Tibial artery (tissue), 4 donors: Measurements from ENCODE around the gene GAPVD1.

Source experiments
- DNase-seq, 2 donors: peaks; one replicate each; pipeline ENCODE4 v3.0.0-alpha.2; 2019
- H3K27ac ChIP-seq, 2 donors: fragments of 200-600 bp; sonication (generic) in 1 of 2; 1 replicate in 1 of 2; 2 replicates in 1 of 2; pipeline ENCODE4 v1.5.1; 2018 to 2019; ENCODE audit warnings: mild to moderate bottlenecking in 1 of 2
- H3K27me3 ChIP-seq, 2 donors: fragments of 200-600 bp; sonication (generic) in 1 of 2; one replicate each; pipeline versions ENCODE4 v1.5.1 to v1.6.0; 2016 to 2019
- H3K36me3 ChIP-seq, 3 donors: fragments of 200-600 bp; sonication (generic) in 2 of 3; one replicate each; pipeline ENCODE4 v1.5.1; 2016 to 2019; ENCODE audit warnings: mild to moderate bottlenecking in 2 of 3
- H3K4me1 ChIP-seq, 4 donors: fragments of 200-600 bp; sonication (generic) in 2 of 4; 1 replicate in 3 of 4; 2 replicates in 1 of 4; pipeline ENCODE4 v1.5.1; 2016 to 2019
- H3K4me3 ChIP-seq, 2 donors: fragments of 200-600 bp; sonication (generic) in 1 of 2; 1 replicate in 1 of 2; 2 replicates in 1 of 2; pipeline ENCODE4 v1.5.1; 2018 to 2019; ENCODE audit warnings: mild to moderate bottlenecking in 2 of 2
- H3K9me3 ChIP-seq, 3 donors: fragments of 200-600 bp; sonication (generic) in 1 of 3; one replicate each; pipeline ENCODE4 v1.5.1; 2016 to 2019
- intact Hi-C: fragments of 100-400 bp; cut with DNase I; formaldehyde crosslinking; loops from one replicate; pipeline ENCODE4 v1.15.0; 2023; ENCODE audit warnings: low total_unique reads
- TF ChIP-seq, protein P1 (sequence below), 2 experiments: fragments of 200-600 bp in 1 of 2; fragments of 450-650 bp in 1 of 2; IDR thresholded peaks; one replicate each; pipeline ENCODE4 v1.5.1; 2017 to 2019; ENCODE audit warnings: antibody characterized with exemption in 2 of 2, mild to moderate bottlenecking in 1 of 2, moderate library complexity in 1 of 2

The GAPVD1 gene

DNA sequence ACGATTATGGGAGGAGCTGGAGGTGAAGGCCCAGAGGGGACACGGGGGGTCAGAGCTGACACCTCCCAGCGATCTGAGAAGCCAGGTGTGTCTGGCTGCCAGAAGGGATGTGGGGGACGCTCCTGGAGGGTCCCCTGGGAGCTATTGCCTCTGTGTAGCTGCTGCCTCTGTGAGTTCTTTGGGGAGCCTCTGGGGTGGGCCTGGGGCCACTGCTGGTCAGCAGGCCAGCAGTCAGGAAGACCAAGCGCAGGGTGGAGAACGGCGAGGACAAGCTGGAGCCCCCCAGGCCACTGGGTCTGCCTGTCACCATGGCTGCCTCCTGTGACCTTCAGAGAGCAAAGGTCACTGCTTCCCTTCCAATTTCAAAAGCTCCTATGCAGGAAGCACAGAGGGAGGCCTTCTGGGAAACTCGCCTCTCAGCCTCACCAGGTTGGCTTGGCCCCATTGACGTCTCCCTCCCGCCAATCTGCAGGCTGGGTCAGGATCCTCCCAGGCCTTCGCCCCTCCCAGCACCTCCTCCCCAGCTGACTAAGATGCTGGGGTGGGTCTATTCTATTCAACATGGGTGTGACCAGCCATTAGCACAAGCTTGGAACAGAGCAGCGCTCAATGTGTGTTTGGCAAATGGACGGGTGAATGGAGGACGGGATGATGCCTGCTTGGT is 126.4 kb downstream of the GAPVD1 start:
- TF ChIP-seq, protein P1, sequence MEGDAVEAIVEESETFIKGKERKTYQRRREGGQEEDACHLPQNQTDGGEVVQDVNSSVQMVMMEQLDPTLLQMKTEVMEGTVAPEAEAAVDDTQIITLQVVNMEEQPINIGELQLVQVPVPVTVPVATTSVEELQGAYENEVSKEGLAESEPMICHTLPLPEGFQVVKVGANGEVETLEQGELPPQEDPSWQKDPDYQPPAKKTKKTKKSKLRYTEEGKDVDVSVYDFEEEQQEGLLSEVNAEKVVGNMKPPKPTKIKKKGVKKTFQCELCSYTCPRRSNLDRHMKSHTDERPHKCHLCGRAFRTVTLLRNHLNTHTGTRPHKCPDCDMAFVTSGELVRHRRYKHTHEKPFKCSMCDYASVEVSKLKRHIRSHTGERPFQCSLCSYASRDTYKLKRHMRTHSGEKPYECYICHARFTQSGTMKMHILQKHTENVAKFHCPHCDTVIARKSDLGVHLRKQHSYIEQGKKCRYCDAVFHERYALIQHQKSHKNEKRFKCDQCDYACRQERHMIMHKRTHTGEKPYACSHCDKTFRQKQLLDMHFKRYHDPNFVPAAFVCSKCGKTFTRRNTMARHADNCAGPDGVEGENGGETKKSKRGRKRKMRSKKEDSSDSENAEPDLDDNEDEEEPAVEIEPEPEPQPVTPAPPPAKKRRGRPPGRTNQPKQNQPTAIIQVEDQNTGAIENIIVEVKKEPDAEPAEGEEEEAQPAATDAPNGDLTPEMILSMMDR (IDR thresholded peaks at IDR 0.05), result no peak
- Histone ChIP-seq H3K27ac (no peak overlapping the region), H3K36me3 (no peaks in the 10 kb centered on the region), H3K4me3 (no peak overlapping the region), H3K9me3 (no peaks in the 10 kb centered on the region), H3K4me1 (no peaks in the 10 kb centered on the region), H3K27me3 (peaks cover 0 to 7% of the 10 kb centered on the region in 2 donors)
- no peak for DNase-seq
- intact Hi-C loops, result no loop called here

DNA sequence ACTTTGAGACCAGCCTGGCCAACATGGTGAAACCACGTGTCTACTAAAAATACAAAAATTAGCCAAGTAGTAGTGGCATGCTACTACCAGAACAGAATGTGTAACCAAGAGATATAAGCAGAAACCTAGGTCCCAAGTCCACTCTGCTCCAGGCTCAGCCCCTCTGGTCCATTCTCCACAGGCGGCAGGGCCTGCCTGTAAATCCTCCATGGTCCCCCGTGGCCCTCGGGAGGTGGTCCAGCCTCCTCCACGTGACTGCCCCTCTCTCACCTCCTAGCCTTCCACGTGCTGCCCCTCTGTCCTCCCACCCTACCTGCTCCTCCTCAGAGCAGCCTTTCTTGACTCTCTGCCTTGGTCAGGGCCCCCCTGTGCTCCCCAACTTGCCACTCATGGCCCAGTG is 127.4 kb downstream of the GAPVD1 start:
- no peak for DNase-seq
- intact Hi-C loops, result no loop called here
- no peaks in the 10 kb centered on the region for H3K9me3 ChIP-seq
- TF ChIP-seq, protein P1 (IDR thresholded peaks at IDR 0.05), result no peak
- H3K27ac ChIP-seq, result no peak overlapping the region
- H3K27me3 ChIP-seq, result peaks cover 0 to 7% of the 10 kb centered on the region in 2 donors
- no peaks in the 10 kb centered on the region for H3K36me3 ChIP-seq
- no peaks in the 10 kb centered on the region for H3K4me1 ChIP-seq
- H3K4me3 ChIP-seq, result no peak overlapping the region

DNA sequence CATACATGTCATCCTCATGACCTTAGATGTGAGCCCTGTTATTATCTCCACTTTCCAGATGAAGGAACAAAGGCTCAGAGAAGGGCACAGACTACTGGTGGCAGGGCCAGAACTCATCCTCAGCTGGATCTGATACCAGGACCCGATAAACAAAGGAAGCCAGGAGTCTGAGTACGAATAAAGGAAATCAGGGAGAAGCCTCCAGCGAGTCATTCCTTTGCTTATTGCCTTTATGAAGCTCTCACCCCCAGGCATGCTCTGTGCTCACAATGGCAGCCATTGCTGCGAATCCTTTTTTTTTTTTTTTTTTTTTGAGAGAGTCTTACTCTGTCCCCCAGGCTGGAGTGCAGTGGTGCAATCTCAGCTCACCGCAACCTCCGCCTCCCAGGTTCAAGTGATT is 130.1 kb downstream of the GAPVD1 start:
- no peak overlapping the region for H3K27ac ChIP-seq
- no peak overlapping the region for H3K4me3 ChIP-seq
- no peaks in the 10 kb centered on the region for H3K9me3 ChIP-seq
- no peaks in the 10 kb centered on the region for H3K4me1 ChIP-seq
- H3K36me3 ChIP-seq, result no peaks in the 10 kb centered on the region
- DNase-seq, result no peak
- intact Hi-C loops, result no loop called here
- H3K27me3 ChIP-seq, result peaks cover 0 to 7% of the 10 kb centered on the region in 2 donors
- TF ChIP-seq, protein P1 (IDR thresholded peaks at IDR 0.05), result no peak

DNA sequence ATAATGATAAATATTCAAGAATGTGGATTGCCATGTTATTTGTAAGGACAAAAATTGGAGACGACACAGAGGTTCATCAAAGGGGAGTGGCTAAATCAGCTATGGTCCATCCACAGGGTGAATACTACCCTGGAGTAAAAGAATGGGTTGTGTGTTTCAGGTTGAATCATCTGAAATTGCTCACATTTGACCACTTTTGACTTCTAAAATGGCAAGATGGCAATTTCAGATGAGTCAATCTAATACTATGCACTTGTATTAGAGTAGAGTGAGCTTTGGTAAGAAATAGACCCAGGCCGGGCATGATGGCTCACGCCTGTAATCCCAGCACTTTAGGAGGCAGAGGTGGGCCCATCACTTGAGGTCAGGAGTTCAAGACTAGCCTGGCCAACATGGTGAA is 131.8 kb downstream of the GAPVD1 start:
- TF ChIP-seq, protein P1 (IDR thresholded peaks at IDR 0.05), result no peak
- DNase-seq, result no peak
- no peaks in the 10 kb centered on the region for H3K4me1 ChIP-seq
- H3K27me3 ChIP-seq, result peaks cover 0 to under 1% of the 10 kb centered on the region in 2 donors
- no peaks in the 10 kb centered on the region for H3K9me3 ChIP-seq
- intact Hi-C loops, result no loop called here
- no peak overlapping the region for H3K4me3 ChIP-seq
- H3K27ac ChIP-seq, result no peak overlapping the region
- no peaks in the 10 kb centered on the region for H3K36me3 ChIP-seq

DNA sequence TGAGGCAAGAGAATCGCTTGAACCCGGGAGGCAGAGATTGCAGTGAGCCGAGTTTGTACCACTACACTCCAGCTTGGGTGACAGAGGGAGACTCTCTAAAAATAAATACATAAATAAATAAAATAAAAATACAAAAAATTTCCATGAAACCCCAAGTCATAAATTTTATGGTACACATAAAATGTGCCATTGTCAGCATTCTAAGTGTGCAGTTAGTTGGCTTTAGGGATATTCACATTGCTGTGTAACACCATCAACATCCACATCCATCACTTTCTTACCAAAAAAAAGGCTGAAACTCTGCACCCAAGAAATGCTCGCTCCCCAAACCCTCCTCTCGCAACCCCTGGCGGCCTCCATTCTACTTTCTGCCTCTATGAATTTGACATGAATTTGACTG is 135.2 kb downstream of the GAPVD1 start:
- no peaks in the 10 kb centered on the region for H3K36me3 ChIP-seq
- TF ChIP-seq, protein P1 (IDR thresholded peaks at IDR 0.05), result no peak
- no peak overlapping the region for H3K27ac ChIP-seq
- H3K4me1 ChIP-seq, result no peaks in the 10 kb centered on the region
- no peak overlapping the region for H3K4me3 ChIP-seq
- no peak for DNase-seq
- H3K9me3 ChIP-seq, result no peaks in the 10 kb centered on the region
- H3K27me3 ChIP-seq, result no peaks in the 10 kb centered on the region
- intact Hi-C loops, result no loop called here

DNA sequence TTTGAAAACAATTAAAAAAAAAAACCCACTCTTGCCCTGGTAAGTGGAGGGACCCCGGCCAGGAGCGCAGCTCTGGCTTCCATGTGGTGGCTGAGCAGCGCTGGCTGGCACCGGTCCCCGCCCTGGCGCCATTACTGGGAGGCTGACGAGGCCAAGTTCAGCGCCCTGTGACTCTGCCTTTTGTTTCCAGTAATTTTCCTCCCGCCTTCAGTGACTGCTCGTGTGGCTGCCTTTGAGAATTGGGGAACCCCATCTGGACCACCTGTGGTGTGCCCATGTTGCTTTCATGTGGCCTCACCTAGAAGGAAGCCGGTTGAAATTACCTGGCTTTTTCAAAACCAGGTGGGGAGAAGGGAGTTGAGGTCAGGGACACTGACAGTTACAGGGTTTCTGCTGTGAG is 136.1 kb downstream of the GAPVD1 start:
- Histone ChIP-seq H3K4me3 (no peak overlapping the region), H3K9me3 (no peaks in the 10 kb centered on the region), H3K36me3 (no peaks in the 10 kb centered on the region), H3K27ac (no peak overlapping the region), H3K4me1 (no peaks in the 10 kb centered on the region), H3K27me3 (no peaks in the 10 kb centered on the region)
- TF ChIP-seq, protein P1 (IDR thresholded peaks at IDR 0.05), result no peak
- DNase-seq, result no peak
- intact Hi-C loops, result no loop called here
